GM19238 (cell line): ENCODE results near the gene EFNB3.
A peak's percentile ranks its signal among the peaks of the same experiment; 100 is the strongest.

Experiments used
- DNase-seq: peaks from one replicate; pipeline ENCODE4 v3.0.0; 2011; ENCODE audit warnings: low spot score; ENCODE audit not compliant: insufficient read length

Gene EFNB3

GRCh38 chr17:7704601-7705268 lies at the start of gene EFNB3:
EFNB3 (plus strand) TSS chr17:7705202; CDS start chr17:7705599, 397 bp downstream.
- DNase-seq, result no peak

GRCh38 chr17:7655541-7655840 lies 49.5 kb upstream of the EFNB3 start:
- no peak for DNase-seq

- DNase-seq, result no peak
Observed at GRCh38 chr17:7656958-7657609, 47.9 kb upstream of the EFNB3 start.

- no peak for DNase-seq
Observed at GRCh38 chr17:7667656-7668406, 37.2 kb upstream of the EFNB3 start.

GRCh38 chr17:7668482-7668881 lies 36.5 kb upstream of the EFNB3 start:
- no peak for DNase-seq

- DNase-seq, result no peak
Observed at GRCh38 chr17:7673239-7673638, 31.8 kb upstream of the EFNB3 start.

- no peak for DNase-seq
Observed at GRCh38 chr17:7674934-7675333, 30.1 kb upstream of the EFNB3 start.

- no peak for DNase-seq
Observed at GRCh38 chr17:7676533-7676932, 28.5 kb upstream of the EFNB3 start.

GRCh38 chr17:7677388-7678067 lies 27.5 kb upstream of the EFNB3 start:
- no peak for DNase-seq

GRCh38 chr17:7684851-7685532 lies 20.0 kb upstream of the EFNB3 start:
- no peak for DNase-seq

GRCh38 chr17:7685533-7686221 lies 19.3 kb upstream of the EFNB3 start:
- peak; percentile 80 for DNase-seq

- peak; percentile 49 for DNase-seq
Observed at GRCh38 chr17:7686222-7687071, 18.6 kb upstream of the EFNB3 start.

GRCh38 chr17:7687072-7687907 lies 17.7 kb upstream of the EFNB3 start, which contains the start of gene TP53:
TP53 (minus strand) TSS chr17:7687490; CDS start chr17:7676594, 10,896 bp downstream.
- DNase-seq, result peak; percentile 63

GRCh38 chr17:7687908-7688807 lies 16.8 kb upstream of the EFNB3 start, which contains the start of gene WRAP53:
WRAP53 (plus strand) TSS chr17:7688477; CDS start chr17:7688649, 172 bp downstream.
- peak; percentile 93 for DNase-seq

- DNase-seq, result no peak
Observed at GRCh38 chr17:7688808-7689316, 16.1 kb upstream of the EFNB3 start.

- DNase-seq, result no peak
Observed at GRCh38 chr17:7695586-7695985, 9.4 kb upstream of the EFNB3 start.

- DNase-seq, result no peak
Observed at GRCh38 chr17:7697828-7698588, 7.0 kb upstream of the EFNB3 start.
